B cell (primary cell): ENCODE results near the gene KCNK13.

Experiments used
- EZH2 ChIP-seq: IDR thresholded peaks from 2 replicates; pipeline ENCODE4 v1.6.1; 2012; ENCODE audit warnings: borderline replicate concordance, low read depth, mild to moderate bottlenecking, moderate library complexity, low read length; ENCODE audit not compliant: insufficient read depth, poor library complexity, severe bottlenecking
- TF ChIP-seq, protein P1 (sequence below): fragments of 200-600 bp; IDR thresholded peaks from one replicate; pipeline ENCODE4 v1.8.0; 2022; ENCODE audit warnings: antibody characterized with exemption, mild to moderate bottlenecking

DNA sequence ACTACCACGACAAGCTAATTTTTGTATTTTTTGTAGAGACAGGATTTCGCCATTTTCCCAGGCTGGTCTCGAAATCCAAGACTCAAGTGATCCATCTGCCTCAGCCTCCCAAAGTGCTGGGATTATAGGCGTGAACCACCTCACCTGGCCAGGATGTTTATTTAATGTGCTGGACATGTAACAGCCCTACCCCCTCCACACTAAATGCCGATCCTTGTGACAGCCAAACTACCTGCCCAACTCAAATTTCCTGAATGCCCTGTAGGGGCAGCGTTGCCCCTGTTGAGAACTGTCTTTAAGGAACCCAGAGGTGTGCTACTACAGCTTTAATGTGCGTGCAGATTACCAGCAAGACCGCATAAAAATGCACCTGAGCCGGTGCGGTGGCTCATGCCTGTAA lies 48.1 kb downstream of the KCNK13 start:
- TF ChIP-seq, protein P1, sequence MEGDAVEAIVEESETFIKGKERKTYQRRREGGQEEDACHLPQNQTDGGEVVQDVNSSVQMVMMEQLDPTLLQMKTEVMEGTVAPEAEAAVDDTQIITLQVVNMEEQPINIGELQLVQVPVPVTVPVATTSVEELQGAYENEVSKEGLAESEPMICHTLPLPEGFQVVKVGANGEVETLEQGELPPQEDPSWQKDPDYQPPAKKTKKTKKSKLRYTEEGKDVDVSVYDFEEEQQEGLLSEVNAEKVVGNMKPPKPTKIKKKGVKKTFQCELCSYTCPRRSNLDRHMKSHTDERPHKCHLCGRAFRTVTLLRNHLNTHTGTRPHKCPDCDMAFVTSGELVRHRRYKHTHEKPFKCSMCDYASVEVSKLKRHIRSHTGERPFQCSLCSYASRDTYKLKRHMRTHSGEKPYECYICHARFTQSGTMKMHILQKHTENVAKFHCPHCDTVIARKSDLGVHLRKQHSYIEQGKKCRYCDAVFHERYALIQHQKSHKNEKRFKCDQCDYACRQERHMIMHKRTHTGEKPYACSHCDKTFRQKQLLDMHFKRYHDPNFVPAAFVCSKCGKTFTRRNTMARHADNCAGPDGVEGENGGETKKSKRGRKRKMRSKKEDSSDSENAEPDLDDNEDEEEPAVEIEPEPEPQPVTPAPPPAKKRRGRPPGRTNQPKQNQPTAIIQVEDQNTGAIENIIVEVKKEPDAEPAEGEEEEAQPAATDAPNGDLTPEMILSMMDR: peak; percentile 13
- TF ChIP-seq EZH2: no peak
